Measurements from ENCODE around the gene TMEM91.

DNA sequence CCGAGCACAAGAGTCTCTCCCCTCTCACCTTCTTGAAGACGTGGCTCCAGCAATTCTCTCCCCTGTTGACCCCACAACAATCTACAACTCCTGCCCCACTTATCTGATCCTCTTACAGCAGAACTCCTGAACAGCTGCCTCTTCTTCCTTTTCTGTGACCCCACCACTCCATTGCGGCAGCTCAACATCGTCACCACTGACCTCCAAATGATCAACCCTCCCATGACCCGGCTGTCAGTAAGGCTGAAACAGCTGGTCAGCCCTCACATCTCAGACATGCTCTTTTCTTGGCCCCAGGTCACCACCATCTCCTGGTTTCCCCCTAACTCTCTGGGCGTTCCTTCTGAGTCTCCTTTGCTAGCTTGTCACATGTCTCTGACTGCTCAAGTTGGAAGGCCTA is 19.0 kb downstream of the TMEM91 start:
- no peak for TF ChIP-seq CTCF (IDR thresholded peaks at IDR 0.05)
- no peak for TF ChIP-seq POLR2A (IDR thresholded peaks at IDR 0.05)
